ENCODE results near the gene SHC1.

GRCh38 chr1:155003766-155004351 is 33.3 kb upstream of the SHC1 start:
- TF ChIP-seq EZH2 (IDR thresholded peaks at IDR 0.05) (no peak), CTCF (IDR thresholded peaks at IDR 0.05) (no peak), EZH2phosphoT487 (IDR thresholded peaks at IDR 0.05) (no peak)

All from neural progenitor cell (in vitro differentiated cells).